Type B pancreatic cell (in vitro differentiated cells): ENCODE measurements around the gene SYT5. TPM values are rescaled to one million over a fixed set of nuclear protein-coding genes. Genes with fewer than 3 reads are reported as not detected.

Source experiments
- DNase-seq: peaks from one replicate; pipeline ENCODE4 v3.0.0; 2021; ENCODE audit warnings: mixed read lengths; ENCODE audit not compliant: unreplicated experiment; ENCODE audit errors: extremely low spot score
- H3K27ac Mint-ChIP-seq: 2 replicates; pipeline ENCODE4 v1.8.0; 2021; ENCODE audit warnings: mild to moderate bottlenecking, mixed read lengths
- H3K27me3 Mint-ChIP-seq: 2 replicates; pipeline ENCODE4 v1.8.0; 2021; ENCODE audit warnings: mixed read lengths
- H3K36me3 Mint-ChIP-seq: 2 replicates; pipeline ENCODE4 v1.8.0; 2021; ENCODE audit warnings: mixed read lengths
- H3K4me1 Mint-ChIP-seq: one replicate; pipeline ENCODE4 v1.8.0; 2021; ENCODE audit warnings: mixed read lengths; ENCODE audit not compliant: unreplicated experiment
- H3K4me3 Mint-ChIP-seq: 2 replicates; pipeline ENCODE4 v1.8.0; 2021; ENCODE audit warnings: mild to moderate bottlenecking, mixed read lengths
- H3K9me3 Mint-ChIP-seq: 2 replicates; pipeline ENCODE4 v1.8.0; 2021; ENCODE audit warnings: mixed read lengths
- total RNA-seq: library from RNA; stranded (reverse); gene quantifications from 2 replicates; pipeline ENCODE4 v1.2.1, GENCODE V29; 2021; ENCODE audit warnings: low replicate concordance
- TF ChIP-seq, protein P1 (sequence below): fragments of 200-600 bp; sonication (generic); conservative IDR thresholded peaks from 2 replicates; pipeline ENCODE4 v1.5.0; 2021; ENCODE audit warnings: antibody characterized with exemption, mild to moderate bottlenecking

The SYT5 gene
- total RNA-seq, 1 donor from 2014 or later: 5.0 TPM

DNA sequence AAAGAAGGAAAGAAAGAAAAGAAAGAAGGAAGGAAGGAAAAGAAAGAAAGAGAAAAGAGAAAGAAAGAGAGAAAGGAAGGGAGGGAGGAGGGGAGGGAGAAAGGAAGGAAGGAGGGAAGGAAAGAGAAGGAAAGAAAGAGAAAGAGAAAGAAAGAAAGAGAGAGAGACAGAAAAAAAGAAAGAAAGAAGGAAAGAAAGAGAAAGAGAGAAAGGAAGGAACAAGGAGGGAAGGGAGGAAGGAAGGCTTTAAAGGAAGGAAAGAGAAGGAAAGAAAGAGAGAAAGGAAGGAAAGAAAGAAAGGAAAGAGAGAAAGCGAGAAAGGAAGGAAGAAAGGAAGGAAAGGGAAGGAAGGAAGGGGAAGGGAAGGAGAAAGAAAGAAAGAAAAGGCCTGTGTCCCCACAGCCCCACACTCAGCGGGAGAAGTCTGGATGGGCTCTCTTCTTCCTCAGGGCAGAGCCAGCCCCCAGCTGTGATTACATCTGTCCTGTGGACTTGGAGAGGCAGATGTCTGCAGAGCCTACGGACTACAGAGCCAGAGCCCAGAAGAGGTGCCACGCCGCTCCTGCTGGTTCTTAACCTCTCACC is 19.6 kb upstream of the SYT5 start:
- no peak overlapping the region for H3K4me3 Mint-ChIP-seq
- TF ChIP-seq, protein P1, sequence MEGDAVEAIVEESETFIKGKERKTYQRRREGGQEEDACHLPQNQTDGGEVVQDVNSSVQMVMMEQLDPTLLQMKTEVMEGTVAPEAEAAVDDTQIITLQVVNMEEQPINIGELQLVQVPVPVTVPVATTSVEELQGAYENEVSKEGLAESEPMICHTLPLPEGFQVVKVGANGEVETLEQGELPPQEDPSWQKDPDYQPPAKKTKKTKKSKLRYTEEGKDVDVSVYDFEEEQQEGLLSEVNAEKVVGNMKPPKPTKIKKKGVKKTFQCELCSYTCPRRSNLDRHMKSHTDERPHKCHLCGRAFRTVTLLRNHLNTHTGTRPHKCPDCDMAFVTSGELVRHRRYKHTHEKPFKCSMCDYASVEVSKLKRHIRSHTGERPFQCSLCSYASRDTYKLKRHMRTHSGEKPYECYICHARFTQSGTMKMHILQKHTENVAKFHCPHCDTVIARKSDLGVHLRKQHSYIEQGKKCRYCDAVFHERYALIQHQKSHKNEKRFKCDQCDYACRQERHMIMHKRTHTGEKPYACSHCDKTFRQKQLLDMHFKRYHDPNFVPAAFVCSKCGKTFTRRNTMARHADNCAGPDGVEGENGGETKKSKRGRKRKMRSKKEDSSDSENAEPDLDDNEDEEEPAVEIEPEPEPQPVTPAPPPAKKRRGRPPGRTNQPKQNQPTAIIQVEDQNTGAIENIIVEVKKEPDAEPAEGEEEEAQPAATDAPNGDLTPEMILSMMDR: no peak
- peaks cover 28% of the 10 kb centered on the region for H3K27me3 Mint-ChIP-seq
- no peaks in the 10 kb centered on the region for H3K9me3 Mint-ChIP-seq
- DNase-seq: no peak
- H3K27ac Mint-ChIP-seq: no peak overlapping the region
- H3K4me1 Mint-ChIP-seq: no peaks in the 10 kb centered on the region
- H3K36me3 Mint-ChIP-seq: no peaks in the 10 kb centered on the region

DNA sequence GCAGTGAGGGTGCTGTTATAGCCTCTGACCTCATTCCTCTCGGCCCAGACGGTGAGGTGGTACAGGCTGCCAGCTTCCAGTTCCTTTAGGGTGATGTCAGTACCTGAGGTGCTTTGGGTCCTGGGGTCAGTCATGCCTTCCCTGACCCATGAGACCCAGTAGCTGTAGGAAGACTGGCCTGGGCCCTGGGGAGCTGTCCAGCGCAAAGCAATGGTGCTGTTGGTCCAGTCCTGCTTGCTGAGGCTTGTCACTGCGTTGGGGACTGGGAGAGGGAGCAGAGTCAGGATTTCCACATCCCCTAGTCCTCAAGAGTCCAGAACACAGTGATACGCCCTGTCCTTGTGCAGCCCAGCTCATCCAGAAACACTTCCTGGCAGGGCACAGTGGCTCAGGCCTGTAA is 18.6 kb upstream of the SYT5 start:
- TF ChIP-seq, protein P1: no peak
- no peak overlapping the region for H3K27ac Mint-ChIP-seq
- peaks cover 25% of the 10 kb centered on the region for H3K27me3 Mint-ChIP-seq
- H3K36me3 Mint-ChIP-seq: no peaks in the 10 kb centered on the region
- no peak for DNase-seq
- H3K9me3 Mint-ChIP-seq: no peaks in the 10 kb centered on the region
- no peaks in the 10 kb centered on the region for H3K4me1 Mint-ChIP-seq
- H3K4me3 Mint-ChIP-seq: no peak overlapping the region

DNA sequence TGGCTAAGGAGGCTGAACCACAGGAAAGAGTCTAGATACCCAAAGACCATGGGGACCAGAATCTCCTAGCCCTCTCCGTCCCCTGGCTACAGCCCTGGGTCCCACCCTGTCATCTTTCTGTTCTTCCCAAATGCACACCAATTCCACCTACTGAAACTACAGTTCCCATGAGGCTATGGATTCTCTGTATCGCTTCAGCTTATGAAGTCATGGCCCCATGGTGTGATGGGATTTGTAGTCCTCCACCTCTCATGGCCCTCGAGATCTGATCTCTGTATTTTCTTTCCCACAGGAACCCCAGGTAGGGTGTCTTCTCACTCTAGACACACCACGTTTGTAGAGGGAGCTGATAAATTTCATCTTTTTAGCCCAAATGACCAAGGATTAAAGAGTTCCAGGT is 17.4 kb upstream of the SYT5 start:
- H3K27me3 Mint-ChIP-seq: peaks cover 25% of the 10 kb centered on the region

DNA sequence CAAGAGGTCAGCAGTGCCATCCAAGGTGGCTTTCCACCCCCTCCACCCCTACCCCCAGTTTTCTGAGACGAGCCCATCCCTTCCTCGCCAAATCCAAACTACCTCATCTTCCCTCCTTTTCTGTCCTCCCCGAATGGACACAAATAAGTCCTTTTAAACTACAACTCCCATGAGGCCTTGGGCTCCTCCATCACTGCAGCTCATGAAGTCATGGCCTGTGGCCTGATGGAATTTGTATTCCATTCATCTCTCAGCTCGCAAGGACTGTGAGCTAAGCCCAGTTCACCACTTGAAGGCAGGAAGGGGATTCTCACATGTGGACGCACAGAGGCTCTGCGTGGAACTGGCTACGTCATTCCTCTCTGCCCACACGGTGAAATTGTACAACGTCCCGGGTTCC is 16.7 kb upstream of the SYT5 start:
- no peak for DNase-seq
- H3K36me3 Mint-ChIP-seq: no peaks in the 10 kb centered on the region
- peaks cover 22% of the 10 kb centered on the region for H3K27me3 Mint-ChIP-seq
- H3K4me1 Mint-ChIP-seq: no peaks in the 10 kb centered on the region
- H3K27ac Mint-ChIP-seq: no peak overlapping the region
- H3K9me3 Mint-ChIP-seq: no peaks in the 10 kb centered on the region
- no peak overlapping the region for H3K4me3 Mint-ChIP-seq
- TF ChIP-seq, protein P1: no peak

More for the DNA sequence above, 17.4 kb upstream of the SYT5 start:
- Mint-ChIP-seq H3K9me3 (no peaks in the 10 kb centered on the region), H3K36me3 (no peaks in the 10 kb centered on the region), H3K27ac (no peak overlapping the region), H3K4me1 (no peaks in the 10 kb centered on the region), H3K4me3 (no peak overlapping the region)
- DNase-seq: no peak
- TF ChIP-seq, protein P1: no peak

DNA sequence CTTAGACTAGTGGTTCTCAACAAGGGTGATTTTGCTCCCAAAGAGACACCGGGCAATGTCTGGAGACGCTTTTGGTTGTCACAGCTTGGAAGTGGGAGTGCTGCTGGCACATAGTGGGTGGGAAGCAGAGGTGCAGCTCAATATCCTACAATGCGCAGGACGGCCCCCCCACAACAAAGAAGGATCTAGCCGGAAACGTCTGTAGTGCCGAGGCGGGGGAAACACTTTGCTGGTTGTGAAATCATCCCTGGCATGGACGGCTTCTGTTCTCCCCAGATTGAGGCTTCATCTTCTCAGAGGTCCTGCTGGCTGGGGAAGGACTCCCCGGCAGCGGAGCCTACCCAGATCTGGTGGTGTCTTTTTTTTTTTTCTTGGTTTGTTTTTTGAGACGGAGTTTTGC is 13.4 kb upstream of the SYT5 start:
- no peak for DNase-seq
- no peaks in the 10 kb centered on the region for H3K36me3 Mint-ChIP-seq
- no peak overlapping the region for H3K4me3 Mint-ChIP-seq
- H3K27ac Mint-ChIP-seq: no peak overlapping the region
- no peaks in the 10 kb centered on the region for H3K9me3 Mint-ChIP-seq
- TF ChIP-seq, protein P1: no peak
- H3K4me1 Mint-ChIP-seq: no peaks in the 10 kb centered on the region
- H3K27me3 Mint-ChIP-seq: peaks cover 29% of the 10 kb centered on the region

DNA sequence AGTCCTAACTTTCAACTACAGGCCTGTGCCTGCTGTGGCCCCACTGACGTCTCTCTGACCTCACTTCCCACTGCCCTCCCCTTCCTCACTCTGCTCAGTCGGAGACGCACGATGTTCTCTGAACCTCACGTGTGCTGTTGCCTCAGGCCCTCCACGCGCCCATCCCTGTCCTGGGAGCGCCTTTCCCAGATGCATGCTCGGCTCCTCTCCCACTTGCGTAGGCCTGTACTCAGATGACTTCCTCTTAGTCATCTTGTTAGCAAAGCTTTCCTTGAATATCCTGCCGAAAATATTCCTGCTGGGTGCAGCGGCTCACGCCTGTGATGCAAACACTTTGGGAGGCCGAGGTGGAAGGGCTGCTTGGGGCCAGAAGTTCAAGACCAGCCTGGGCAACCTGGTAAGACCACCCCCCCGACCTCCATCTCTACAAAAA is 9.3 kb upstream of the SYT5 start:
- TF ChIP-seq, protein P1: no peak
- Mint-ChIP-seq H3K4me3 (no peak overlapping the region), H3K27me3 (peaks cover 42% of the 10 kb centered on the region), H3K4me1 (no peaks in the 10 kb centered on the region), H3K9me3 (no peaks in the 10 kb centered on the region), H3K27ac (no peak overlapping the region), H3K36me3 (no peaks in the 10 kb centered on the region)
- no peak for DNase-seq
